Measurements from ENCODE around the gene TMPRSS6. TPM values are rescaled to one million over a fixed set of nuclear protein-coding genes. Genes with fewer than 3 reads are reported as not detected.

Gene TMPRSS6
- total RNA-seq, 1 experiment from 2014 or later = not detected

DNA sequence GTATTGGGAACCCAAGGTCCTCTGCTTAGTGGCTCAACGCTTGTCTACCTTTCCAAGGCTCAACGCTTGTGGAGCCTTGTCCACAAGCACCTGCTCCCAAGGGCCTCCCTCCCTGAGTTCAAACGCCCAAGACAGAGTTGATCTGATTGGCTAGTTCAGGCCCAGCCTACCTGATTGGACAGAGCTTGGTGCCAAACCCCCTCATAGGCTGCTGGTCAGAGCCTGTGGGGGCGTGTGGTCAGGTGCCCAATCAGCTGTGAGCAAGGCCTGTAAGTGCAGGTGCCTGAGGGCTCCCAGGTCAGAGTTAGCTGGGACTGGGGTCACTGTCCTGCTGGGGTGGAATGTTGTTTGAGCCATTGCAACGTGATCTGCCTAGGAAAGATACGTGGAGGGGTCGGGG, 16.9 kb upstream of the TMPRSS6 start:
- H3K4me3 Mint-ChIP-seq (ENCODE audit: unreplicated experiment) = no peak overlapping the region
- DNase-seq (ENCODE audit: unreplicated experiment) = no peak
- H3K27me3 Mint-ChIP-seq (ENCODE audit: insufficient read depth, unreplicated experiment) = peaks cover 12% of the 10 kb centered on the region
- no peaks in the 10 kb centered on the region for H3K36me3 Mint-ChIP-seq (ENCODE audit: insufficient read depth, unreplicated experiment)
- H3K9me3 Mint-ChIP-seq (ENCODE audit: unreplicated experiment) = no peaks in the 10 kb centered on the region
- ChIA-PET POLR2A (no interaction called here), CTCF (interaction anchor here (0.6 kb wide), 1 partner anchor 48 kb away, joined by 3 read pairs; no protein-coding TSS in a partner anchor)
- TF ChIP-seq, protein P1, sequence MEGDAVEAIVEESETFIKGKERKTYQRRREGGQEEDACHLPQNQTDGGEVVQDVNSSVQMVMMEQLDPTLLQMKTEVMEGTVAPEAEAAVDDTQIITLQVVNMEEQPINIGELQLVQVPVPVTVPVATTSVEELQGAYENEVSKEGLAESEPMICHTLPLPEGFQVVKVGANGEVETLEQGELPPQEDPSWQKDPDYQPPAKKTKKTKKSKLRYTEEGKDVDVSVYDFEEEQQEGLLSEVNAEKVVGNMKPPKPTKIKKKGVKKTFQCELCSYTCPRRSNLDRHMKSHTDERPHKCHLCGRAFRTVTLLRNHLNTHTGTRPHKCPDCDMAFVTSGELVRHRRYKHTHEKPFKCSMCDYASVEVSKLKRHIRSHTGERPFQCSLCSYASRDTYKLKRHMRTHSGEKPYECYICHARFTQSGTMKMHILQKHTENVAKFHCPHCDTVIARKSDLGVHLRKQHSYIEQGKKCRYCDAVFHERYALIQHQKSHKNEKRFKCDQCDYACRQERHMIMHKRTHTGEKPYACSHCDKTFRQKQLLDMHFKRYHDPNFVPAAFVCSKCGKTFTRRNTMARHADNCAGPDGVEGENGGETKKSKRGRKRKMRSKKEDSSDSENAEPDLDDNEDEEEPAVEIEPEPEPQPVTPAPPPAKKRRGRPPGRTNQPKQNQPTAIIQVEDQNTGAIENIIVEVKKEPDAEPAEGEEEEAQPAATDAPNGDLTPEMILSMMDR (IDR thresholded peaks at IDR 0.05; ENCODE audit: unreplicated experiment) = no peak
- H3K27ac Mint-ChIP-seq (ENCODE audit: low read depth, unreplicated experiment) = no peak overlapping the region
- no TSS peak for BruUV-seq (replicated peaks)
- intact Hi-C loops (cut with micrococcal nuclease) = no loop called here
- peaks cover 16% of the 10 kb centered on the region for H3K4me1 Mint-ChIP-seq (ENCODE audit: insufficient read depth, unreplicated experiment)

DNA sequence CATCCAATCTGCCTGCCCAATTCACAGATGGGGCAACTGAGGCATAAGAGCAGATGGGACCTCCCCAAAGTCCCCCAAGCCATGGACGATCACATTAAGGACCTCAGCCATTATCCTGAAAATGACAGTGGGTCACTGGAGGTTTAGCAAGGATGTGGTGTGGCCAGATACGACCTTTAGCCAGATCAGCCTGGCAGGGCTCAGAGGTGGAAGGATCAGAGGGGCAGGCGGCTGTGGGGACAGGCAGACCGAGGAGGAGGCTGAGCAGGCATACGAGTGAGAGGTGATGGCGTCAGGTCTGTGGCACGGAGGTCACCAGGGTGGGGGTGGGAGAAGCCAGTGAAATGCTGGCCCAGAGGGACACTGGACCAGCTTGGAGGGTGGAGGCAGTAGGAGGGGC, 14.1 kb upstream of the TMPRSS6 start:
- H3K4me1 Mint-ChIP-seq (ENCODE audit: insufficient read depth, unreplicated experiment) = peaks cover 16% of the 10 kb centered on the region
- TF ChIP-seq, protein P1 (IDR thresholded peaks at IDR 0.05; ENCODE audit: unreplicated experiment) = no peak
- no peak overlapping the region for H3K27ac Mint-ChIP-seq (ENCODE audit: low read depth, unreplicated experiment)
- intact Hi-C loops (cut with micrococcal nuclease) = no loop called here
- BruUV-seq (replicated peaks) = no TSS peak
- no peak overlapping the region for H3K4me3 Mint-ChIP-seq (ENCODE audit: unreplicated experiment)
- no peaks in the 10 kb centered on the region for H3K36me3 Mint-ChIP-seq (ENCODE audit: insufficient read depth, unreplicated experiment)
- no peaks in the 10 kb centered on the region for H3K9me3 Mint-ChIP-seq (ENCODE audit: unreplicated experiment)
- ChIA-PET POLR2A (interaction anchor here (0.5 kb wide), 1 partner anchor 120 kb away, joined by 3 read pairs; no protein-coding TSS in a partner anchor), CTCF (interaction anchor here (1.4 kb wide), 1 partner anchor 43 kb away, joined by 4 read pairs; no protein-coding TSS in a partner anchor)
- DNase-seq (ENCODE audit: unreplicated experiment) = no peak
- peaks cover 12% of the 10 kb centered on the region for H3K27me3 Mint-ChIP-seq (ENCODE audit: insufficient read depth, unreplicated experiment)

DNA sequence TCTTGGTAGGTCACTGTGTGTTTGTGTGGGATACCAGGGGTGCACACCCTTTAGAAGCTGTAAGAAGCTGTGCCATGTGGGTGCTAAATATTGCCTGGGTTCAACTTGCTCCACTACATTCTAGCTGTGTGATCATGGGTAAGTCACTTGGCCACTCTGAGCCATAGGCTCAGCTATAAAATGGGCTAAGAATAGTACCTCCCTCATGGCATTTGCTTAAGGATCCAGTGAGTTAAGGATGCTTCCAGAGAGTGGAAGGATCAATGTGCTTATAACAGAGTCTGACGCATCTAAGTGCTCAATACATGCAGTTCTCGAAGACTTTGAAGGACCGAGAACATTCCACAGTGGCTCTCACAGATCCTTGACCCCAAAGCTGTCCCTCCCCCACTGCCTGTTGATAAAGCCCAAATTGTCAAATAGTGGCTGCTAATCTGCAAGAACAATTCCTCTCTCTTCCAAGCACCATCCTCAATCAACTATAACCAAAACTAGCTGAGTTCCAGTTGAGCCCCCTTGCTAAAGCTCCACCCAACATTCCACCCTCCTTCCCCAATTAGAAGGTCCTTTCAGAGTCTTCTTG, 13.2 kb upstream of the TMPRSS6 start:
- BruUV-seq (replicated peaks) = no TSS peak
- Mint-ChIP-seq H3K36me3 (ENCODE audit: insufficient read depth, unreplicated experiment) (no peaks in the 10 kb centered on the region), H3K27ac (ENCODE audit: low read depth, unreplicated experiment) (peak overlapping the region; percentile 68), H3K27me3 (ENCODE audit: insufficient read depth, unreplicated experiment) (peaks cover 10% of the 10 kb centered on the region), H3K9me3 (ENCODE audit: unreplicated experiment) (no peaks in the 10 kb centered on the region), H3K4me3 (ENCODE audit: unreplicated experiment) (no peak overlapping the region), H3K4me1 (ENCODE audit: insufficient read depth, unreplicated experiment) (peaks cover 16% of the 10 kb centered on the region)
- POLR2A ChIA-PET = interaction anchor here (1.0 kb wide), 1 partner anchor 10 kb away, joined by 3 read pairs; no protein-coding TSS in a partner anchor
- TF ChIP-seq, protein P1 (IDR thresholded peaks at IDR 0.05; ENCODE audit: unreplicated experiment) = no peak
- CTCF ChIA-PET = interaction anchor here (0.9 to 1.4 kb wide), 3 partner anchors 18 to 47 kb away, joined by 3 to 4 read pairs (median 3); no protein-coding TSS in a partner anchor
- intact Hi-C loops (cut with micrococcal nuclease) = no loop called here
- no peak for DNase-seq (ENCODE audit: unreplicated experiment)

DNA sequence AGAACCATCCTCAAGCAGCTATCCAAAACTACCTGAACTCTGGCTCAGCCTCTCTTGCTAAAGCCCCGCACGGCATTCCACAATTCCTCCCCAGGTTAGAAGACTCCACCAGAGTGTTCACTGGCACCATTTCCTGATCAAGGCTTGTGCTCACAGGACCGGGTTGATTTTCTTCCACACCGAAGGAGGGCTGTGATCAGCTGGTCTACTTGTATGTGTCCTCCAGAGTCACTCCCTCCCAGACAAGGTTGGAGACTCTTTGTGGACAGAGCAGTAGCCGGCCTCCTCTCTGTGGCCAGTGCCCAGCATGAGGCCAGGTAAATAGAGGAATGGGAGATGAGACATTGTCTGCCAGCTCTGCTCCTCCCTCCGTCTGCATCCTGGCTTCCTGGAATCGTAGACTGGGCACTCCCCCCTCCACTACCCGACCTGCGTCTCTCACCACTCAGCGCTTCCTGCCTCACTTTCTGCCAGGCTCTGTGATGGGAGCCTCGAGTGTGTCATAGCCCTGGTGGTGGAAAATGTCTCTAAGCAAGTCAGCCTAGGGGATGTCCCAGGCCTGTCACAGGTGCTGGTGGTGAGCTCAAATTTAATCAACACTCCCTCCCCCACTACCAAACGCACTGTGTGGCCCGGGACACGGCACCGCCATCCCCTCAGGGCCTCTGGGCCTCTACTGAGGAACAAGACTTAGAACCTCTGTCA, 12.5 kb upstream of the TMPRSS6 start:
- no peaks in the 10 kb centered on the region for H3K36me3 Mint-ChIP-seq (ENCODE audit: insufficient read depth, unreplicated experiment)
- POLR2A ChIA-PET = no interaction called here
- TF ChIP-seq, protein P1 (IDR thresholded peaks at IDR 0.05; ENCODE audit: unreplicated experiment) = no peak
- BruUV-seq (replicated peaks) = no TSS peak
- intact Hi-C loops (cut with micrococcal nuclease) = no loop called here
- CTCF ChIA-PET = interaction anchor here (0.9 to 1.1 kb wide), 3 partner anchors 18 to 46 kb away, joined by 3 read pairs; no protein-coding TSS in a partner anchor
- H3K4me3 Mint-ChIP-seq (ENCODE audit: unreplicated experiment) = no peak overlapping the region
- H3K4me1 Mint-ChIP-seq (ENCODE audit: insufficient read depth, unreplicated experiment) = peaks cover 16% of the 10 kb centered on the region
- peak overlapping the region; percentile 68 for H3K27ac Mint-ChIP-seq (ENCODE audit: low read depth, unreplicated experiment)
- peaks cover 3% of the 10 kb centered on the region for H3K27me3 Mint-ChIP-seq (ENCODE audit: insufficient read depth, unreplicated experiment)
- H3K9me3 Mint-ChIP-seq (ENCODE audit: unreplicated experiment) = no peaks in the 10 kb centered on the region
- DNase-seq (ENCODE audit: unreplicated experiment) = peak; percentile 68

Measured in MCF 10A (cell line).